HepG2 (cell line): ENCODE data around the gene ANKRD37. TPM values are rescaled to one million over a fixed set of nuclear protein-coding genes. Genes with fewer than 3 reads are reported as not detected.

ENCODE experiments used
- DNMT1 ChIP-seq: sonication (generic); formaldehyde crosslinking; IDR thresholded peaks from 2 replicates; pipeline ENCODE4 v1.5.1; 2020; ENCODE audit warnings: mild to moderate bottlenecking, missing genetic modification reagents
- GABPA ChIP-seq, 2 experiments: IDR thresholded peaks; 2 replicates each; pipeline ENCODE4 v1.6.1; 2011 to 2016; ENCODE audit warnings: low read depth in 2 of 2, low read length in 1 of 2, missing biosample characterization in 1 of 2, missing genetic modification characterization in 1 of 2
- HNF4A ChIP-seq: sonication (generic); formaldehyde crosslinking; IDR thresholded peaks from 2 replicates; pipeline ENCODE4 v1.4.0; 2020; ENCODE audit warnings: missing genetic modification reagents
- KDM4B ChIP-seq: sonication (generic); formaldehyde crosslinking; IDR thresholded peaks from 2 replicates; pipeline ENCODE4 v1.4.0; 2020; ENCODE audit warnings: missing genetic modification reagents
- MNT ChIP-seq: fragments of 450-650 bp; IDR thresholded peaks from 2 replicates; pipeline ENCODE4 v1.6.1; 2016
- MTERF4 ChIP-seq: sonication (generic); formaldehyde crosslinking; IDR thresholded peaks from 2 replicates; pipeline ENCODE4 v1.8.0; 2023; ENCODE audit warnings: mild to moderate bottlenecking, missing genetic modification reagents
- NFE2L1 ChIP-seq: sonication (generic); formaldehyde crosslinking; IDR thresholded peaks from 2 replicates; pipeline ENCODE4 v1.4.0; 2020; ENCODE audit warnings: missing genetic modification reagents, mild to moderate bottlenecking, borderline replicate concordance
- PHF21A ChIP-seq: sonication (generic); formaldehyde crosslinking; IDR thresholded peaks from 2 replicates; pipeline ENCODE4 v1.5.0; 2020; ENCODE audit warnings: mild to moderate bottlenecking, missing genetic modification reagents
- RAD21 ChIP-seq: fragments of 450-650 bp; formaldehyde crosslinking; IDR thresholded peaks from 2 replicates; pipeline ENCODE4 v1.5.0; 2020; ENCODE audit warnings: mild to moderate bottlenecking
- RBAK ChIP-seq: sonication (generic); formaldehyde crosslinking; IDR thresholded peaks from 2 replicates; pipeline ENCODE4 v1.5.1; 2020; ENCODE audit warnings: mild to moderate bottlenecking, missing genetic modification reagents
- RNF2 ChIP-seq: fragments of 450-650 bp; conservative IDR thresholded peaks from 2 replicates; pipeline ENCODE4 v1.6.1; 2016; ENCODE audit warnings: low read depth
- SRF ChIP-seq: IDR thresholded peaks from 2 replicates; pipeline ENCODE4 v1.6.1; 2011; ENCODE audit warnings: mild to moderate bottlenecking, low read depth, low read length, moderate library complexity
- TFDP2 ChIP-seq: sonication (generic); formaldehyde crosslinking; IDR thresholded peaks from 2 replicates; pipeline ENCODE4 v1.4.0; 2020; ENCODE audit warnings: missing genetic modification reagents
- YEATS2 ChIP-seq: sonication (generic); formaldehyde crosslinking; IDR thresholded peaks from 2 replicates; pipeline ENCODE4 v1.4.0; 2020; ENCODE audit warnings: missing genetic modification reagents, borderline replicate concordance
- ZBTB3 ChIP-seq: sonication (generic); formaldehyde crosslinking; IDR thresholded peaks from 2 replicates; pipeline ENCODE4 v1.4.0; 2020; ENCODE audit warnings: low read depth, mild to moderate bottlenecking, moderate library complexity, missing genetic modification reagents, borderline replicate concordance
- ZBTB42 ChIP-seq: sonication (generic); formaldehyde crosslinking; IDR thresholded peaks from 2 replicates; pipeline ENCODE4 v1.5.0; 2020; ENCODE audit warnings: mild to moderate bottlenecking, missing genetic modification reagents
- ZKSCAN1 ChIP-seq: fragments of 150-350 bp; IDR thresholded peaks from 2 replicates; pipeline ENCODE4 v1.6.1; 2014; ENCODE audit warnings: low read length
- ZNF354B ChIP-seq: sonication (generic); formaldehyde crosslinking; IDR thresholded peaks from 2 replicates; pipeline ENCODE4 v1.8.0; 2022; ENCODE audit warnings: mild to moderate bottlenecking, missing genetic modification reagents
- ZNF567 ChIP-seq: sonication (generic); formaldehyde crosslinking; IDR thresholded peaks from 2 replicates; pipeline ENCODE4 v1.8.1; 2023; ENCODE audit warnings: mild to moderate bottlenecking, missing genetic modification reagents, borderline replicate concordance
- ZNF609 ChIP-seq: sonication (generic); formaldehyde crosslinking; IDR thresholded peaks from 2 replicates; pipeline ENCODE4 v1.4.0; 2020; ENCODE audit warnings: mild to moderate bottlenecking, missing genetic modification reagents, borderline replicate concordance
- ZNF672 ChIP-seq: sonication (generic); formaldehyde crosslinking; IDR thresholded peaks from 2 replicates; pipeline ENCODE4 v1.8.1; 2022; ENCODE audit warnings: missing genetic modification reagents
- ZNF709 ChIP-seq: sonication (generic); formaldehyde crosslinking; IDR thresholded peaks from 2 replicates; pipeline ENCODE4 v1.5.0; 2020; ENCODE audit warnings: mild to moderate bottlenecking, missing genetic modification reagents
- polyA plus RNA-seq, 8 experiments: library from polyadenylated mRNA; depleted of rRNA in 3 of 8; stranded (reverse) in 7 of 8; unstranded in 1 of 8; fragments of >200 nt; fragmentation: Illumina TruSeq in 4 of 8; extraction: Trizol in 4 of 8; gene quantifications; 2 replicates each; pipeline versions ENCODE4 v1.2.1 to v1.2.3, GENCODE V29; 2011 to 2016; ENCODE audit warnings: low read depth in 4 of 8, missing spikeins in 1 of 8, mixed read lengths in 1 of 8; ENCODE audit not compliant: insufficient read depth in 1 of 8
- total RNA-seq, 5 experiments: library from RNA; depleted of rRNA; stranded (reverse); fragments of >200 nt; fragmentation: Illumina TruSeq; extraction: Trizol; gene quantifications; 2 replicates each; pipeline ENCODE4 v1.2.3, GENCODE V29; 2016; ENCODE audit warnings: low read depth in 1 of 5

The ANKRD37 gene
- total and polyA plus RNA-seq, 2 of the 13 experiments (the other 11 are each of a cell fraction or from before 2014, with no cell fraction given), result 2.2 to 51.4 TPM

- no peak for TF ChIP-seq ZNF672
- peak; percentile 75; the same call in 1 of the 2 replicates for TF ChIP-seq MTERF4 (CRISPR knock-in tag)
- TF ChIP-seq TFDP2, result peak; percentile 56; the same call in 1 of the 2 replicates
- no peak for TF ChIP-seq NFE2L1 (CRISPR knock-in tag)
- TF ChIP-seq YEATS2 (CRISPR knock-in tag), result peak; percentile 44; the same call in 1 of the 2 replicates
- TF ChIP-seq ZNF567 (CRISPR knock-in tag), result no peak
- no peak for TF ChIP-seq ZNF709
- TF ChIP-seq ZBTB42 (CRISPR knock-in tag), result peak; percentile 84; the same call in 1 of the 2 replicates
- TF ChIP-seq PHF21A (CRISPR knock-in tag), result peak; percentile 49; the same call in 1 of the 2 replicates
- TF ChIP-seq ZBTB3, result peak; percentile 44; the same call in 1 of the 2 replicates
- TF ChIP-seq ZNF354B (CRISPR knock-in tag), result no peak
- TF ChIP-seq ZKSCAN1, result no peak
- peak; percentile 61; the same call in 1 of the 2 replicates for TF ChIP-seq ZNF609 (CRISPR knock-in tag)
- no peak; the same call in 1 of the 2 replicates for TF ChIP-seq HNF4A (CRISPR knock-in tag)
- no peak for TF ChIP-seq SRF
- TF ChIP-seq RNF2, result peak; percentile 79
- no peak for TF ChIP-seq DNMT1 (CRISPR knock-in tag)
- TF ChIP-seq KDM4B (CRISPR knock-in tag), result peak; percentile 22; the same call in 1 of the 2 replicates
- no peak for TF ChIP-seq RBAK (CRISPR knock-in tag)
- TF ChIP-seq GABPA (IDR thresholded peaks at IDR 0.05; ENCODE audit: low read depth, low read length), result no peak
- TF ChIP-seq GABPA (CRISPR knock-in tag; IDR thresholded peaks at IDR 0.05; ENCODE audit: low read depth), result peak; percentile 50; the same call in 1 of the 2 replicates
- peak; percentile 49; the same call in 1 of the 2 replicates for TF ChIP-seq RAD21 (CRISPR knock-in tag)
- TF ChIP-seq MNT, result peak; percentile 65
These were observed 29.2 kb downstream of the ANKRD37 start, which contains the start of gene UFSP2 (continued) for GRCh38 chr4:185425647-185426352.
